Stimulated activated memory B cell treated with anti-CD40 and anti-IgM and Interleukin-4, amounts not matched to agents 10 μg/mL and 1 μg/mL and 100 μg/mL, for 72 hours (primary cell): Measurements from ENCODE around the gene CACNA2D3.

ENCODE experiments used
- ATAC-seq: fragments of 150-1000 bp; cut with Tn5 transposase; 2 replicates; pipeline ENCODE4 v1.10.0; 2021
- H3K27ac Mint-ChIP-seq: one replicate; pipeline ENCODE4 v1.8.0; 2022; ENCODE audit warnings: mild to moderate bottlenecking, mixed read lengths
- H3K27me3 Mint-ChIP-seq: one replicate; pipeline ENCODE4 v1.8.0; 2022; ENCODE audit warnings: mixed read lengths
- H3K36me3 Mint-ChIP-seq: one replicate; pipeline ENCODE4 v1.8.0; 2022; ENCODE audit warnings: mixed read lengths
- H3K4me1 Mint-ChIP-seq: one replicate; pipeline ENCODE4 v1.8.0; 2022; ENCODE audit warnings: mixed read lengths
- H3K4me3 Mint-ChIP-seq: one replicate; pipeline ENCODE4 v1.8.0; 2022; ENCODE audit warnings: mild to moderate bottlenecking, moderate library complexity, mixed read lengths
- H3K9me3 Mint-ChIP-seq: one replicate; pipeline ENCODE4 v1.8.0; 2022; ENCODE audit warnings: mixed read lengths

Gene CACNA2D3

DNA sequence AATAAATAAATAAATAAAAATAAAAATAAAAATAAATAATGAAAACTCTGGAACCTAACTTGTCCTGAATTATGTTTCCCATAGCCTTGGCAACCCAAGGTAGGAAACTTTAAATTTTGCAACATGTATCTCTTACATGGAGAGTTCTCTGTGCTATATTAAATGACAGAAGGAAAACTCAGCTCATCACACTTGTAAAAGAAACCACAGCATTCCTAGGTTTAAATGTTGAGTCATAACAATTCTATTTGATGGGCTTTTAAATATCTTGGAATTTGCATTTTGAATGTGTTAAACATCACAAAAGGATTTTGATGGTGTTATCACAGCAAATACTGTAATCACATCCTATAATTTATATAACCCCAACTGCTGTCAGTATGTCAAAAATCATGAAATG lies 661.3 kb downstream of the CACNA2D3 start:
- H3K4me1 Mint-ChIP-seq = no peaks in the 10 kb centered on the region

DNA sequence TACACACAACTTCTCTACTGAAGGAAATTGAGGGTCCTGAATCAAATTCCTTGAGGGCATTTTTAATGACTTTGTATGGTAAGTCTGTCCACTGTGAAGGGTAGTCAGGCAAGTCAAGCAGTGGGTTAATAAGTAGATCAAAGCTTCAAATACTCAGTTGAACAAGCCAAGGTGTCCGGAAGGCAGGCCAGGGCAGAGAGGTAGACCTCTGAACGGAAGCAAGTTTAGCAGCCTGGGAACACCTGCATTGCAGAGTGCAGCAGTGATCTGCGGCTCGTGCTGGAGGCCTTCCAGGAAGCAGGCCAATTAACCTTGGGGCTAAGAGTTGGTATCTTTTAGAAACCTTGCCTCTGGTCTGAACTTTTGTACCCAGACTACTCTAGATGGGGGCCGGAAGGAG lies 661.7 kb downstream of the CACNA2D3 start:
- Mint-ChIP-seq H3K36me3 (no peaks in the 10 kb centered on the region), H3K27me3 (no peaks in the 10 kb centered on the region), H3K4me1 (no peaks in the 10 kb centered on the region), H3K27ac (no peak overlapping the region), H3K4me3 (no peak overlapping the region), H3K9me3 (peaks cover 3% of the 10 kb centered on the region)
- no peak for ATAC-seq

More for the DNA sequence above, 661.3 kb downstream of the CACNA2D3 start:
- H3K9me3 Mint-ChIP-seq = peaks cover 3% of the 10 kb centered on the region
- H3K36me3 Mint-ChIP-seq = no peaks in the 10 kb centered on the region
- ATAC-seq = no peak
- no peaks in the 10 kb centered on the region for H3K27me3 Mint-ChIP-seq
- H3K27ac Mint-ChIP-seq = no peak overlapping the region
- no peak overlapping the region for H3K4me3 Mint-ChIP-seq

DNA sequence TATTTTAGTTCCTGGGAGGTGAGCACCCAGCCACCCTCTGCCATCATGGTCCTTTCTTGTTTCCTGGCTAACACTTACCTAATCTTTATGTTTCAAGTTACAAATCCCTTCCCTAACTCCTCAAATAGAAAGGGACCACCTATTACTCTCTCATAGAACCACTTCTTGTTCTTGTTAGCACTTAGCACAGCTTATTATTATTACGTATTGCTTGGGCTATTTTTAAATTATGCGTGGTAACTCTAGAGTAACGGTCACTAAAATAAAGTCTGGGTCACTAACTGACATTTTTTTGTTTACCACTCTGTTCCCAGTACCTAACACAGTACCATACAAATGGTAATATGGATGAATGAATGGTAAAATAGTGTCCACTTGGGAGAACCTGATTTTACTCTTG lies 663.6 kb downstream of the CACNA2D3 start:
- no peak overlapping the region for H3K4me3 Mint-ChIP-seq
- no peaks in the 10 kb centered on the region for H3K36me3 Mint-ChIP-seq
- no peaks in the 10 kb centered on the region for H3K27me3 Mint-ChIP-seq
- peaks cover 3% of the 10 kb centered on the region for H3K9me3 Mint-ChIP-seq
- H3K4me1 Mint-ChIP-seq = no peaks in the 10 kb centered on the region
- no peak overlapping the region for H3K27ac Mint-ChIP-seq
- no peak for ATAC-seq

DNA sequence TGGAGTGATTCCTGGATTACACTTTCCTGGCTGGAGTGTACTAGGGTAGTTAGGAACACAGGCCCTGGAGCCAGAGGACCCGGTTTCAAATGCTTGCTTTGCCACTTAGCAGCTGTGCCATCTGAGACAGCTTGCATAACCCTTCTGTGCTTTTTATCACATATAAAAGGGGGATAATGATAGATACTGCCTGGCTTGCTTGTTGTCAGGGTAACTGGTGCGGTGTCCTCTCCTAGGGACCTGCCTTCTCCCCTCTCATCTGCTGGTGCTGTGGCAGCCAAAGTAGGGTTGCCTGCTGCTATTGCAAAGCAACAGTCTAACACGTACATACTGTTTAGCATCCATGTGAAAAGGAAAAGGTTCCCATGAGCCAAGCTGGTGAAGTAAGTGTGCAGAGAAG lies 667.7 kb downstream of the CACNA2D3 start:
- Mint-ChIP-seq H3K27me3 (no peaks in the 10 kb centered on the region), H3K9me3 (peaks cover 6% of the 10 kb centered on the region), H3K36me3 (no peaks in the 10 kb centered on the region), H3K4me3 (no peak overlapping the region), H3K27ac (no peak overlapping the region), H3K4me1 (no peaks in the 10 kb centered on the region)
- ATAC-seq = no peak

DNA sequence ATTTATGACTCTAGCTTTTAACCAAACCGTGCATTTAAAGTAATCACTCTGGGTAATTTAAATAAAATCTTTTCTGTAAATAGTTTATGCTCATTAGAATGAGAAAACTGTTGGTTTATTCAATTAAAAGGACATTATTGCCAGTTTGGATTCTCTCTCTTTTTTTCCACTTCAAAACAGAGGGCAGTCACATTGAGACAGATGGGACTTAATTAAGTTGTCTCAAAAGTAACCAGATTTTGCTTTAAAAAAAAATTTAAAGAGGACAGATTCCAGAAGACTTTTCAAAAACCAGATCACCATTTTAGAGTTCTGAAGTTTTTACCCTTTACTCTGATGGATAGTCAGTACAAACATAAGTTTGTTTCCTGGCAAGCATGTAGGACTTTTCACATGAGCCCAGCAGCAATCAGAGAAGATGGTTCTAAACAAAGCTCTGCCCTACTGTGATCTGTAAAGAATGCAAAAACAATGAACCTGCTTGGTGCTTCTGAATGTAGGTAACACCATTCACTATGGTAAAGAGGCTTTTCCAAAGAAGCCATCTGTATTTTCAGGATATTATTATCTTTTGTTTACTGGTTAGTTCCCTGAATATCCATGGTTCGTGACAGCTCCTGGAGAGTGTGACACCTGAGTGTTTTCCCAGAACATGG lies 669.3 kb downstream of the CACNA2D3 start:
- Mint-ChIP-seq H3K27me3 (no peaks in the 10 kb centered on the region), H3K36me3 (no peaks in the 10 kb centered on the region), H3K4me3 (no peak overlapping the region), H3K9me3 (peaks cover 6% of the 10 kb centered on the region), H3K27ac (no peak overlapping the region), H3K4me1 (no peaks in the 10 kb centered on the region)
- ATAC-seq = no peak

DNA sequence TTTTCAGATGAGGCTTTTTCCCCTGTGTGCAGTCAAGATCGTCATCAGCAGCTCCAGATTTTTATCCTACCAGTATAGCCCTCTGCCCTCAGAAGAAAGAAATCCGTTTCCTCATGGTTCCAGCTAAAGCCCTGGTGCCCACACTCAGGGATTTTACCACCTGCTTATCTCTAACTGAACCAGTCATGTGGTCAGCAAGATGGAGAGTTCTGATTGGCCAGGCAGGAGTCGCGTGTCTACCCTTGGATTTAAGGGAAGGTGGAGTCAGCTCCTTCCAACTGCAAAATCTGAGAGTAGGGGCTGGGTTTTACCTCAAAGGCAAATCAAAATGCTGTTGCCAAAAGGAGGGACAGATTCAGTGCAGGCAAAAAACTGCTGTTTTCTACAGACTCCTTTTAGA lies 670.2 kb downstream of the CACNA2D3 start:
- no peaks in the 10 kb centered on the region for H3K4me1 Mint-ChIP-seq
- no peak overlapping the region for H3K4me3 Mint-ChIP-seq
- H3K27ac Mint-ChIP-seq = no peak overlapping the region
- H3K9me3 Mint-ChIP-seq = peaks cover 3% of the 10 kb centered on the region
- H3K27me3 Mint-ChIP-seq = no peaks in the 10 kb centered on the region
- no peaks in the 10 kb centered on the region for H3K36me3 Mint-ChIP-seq
- no peak for ATAC-seq

DNA sequence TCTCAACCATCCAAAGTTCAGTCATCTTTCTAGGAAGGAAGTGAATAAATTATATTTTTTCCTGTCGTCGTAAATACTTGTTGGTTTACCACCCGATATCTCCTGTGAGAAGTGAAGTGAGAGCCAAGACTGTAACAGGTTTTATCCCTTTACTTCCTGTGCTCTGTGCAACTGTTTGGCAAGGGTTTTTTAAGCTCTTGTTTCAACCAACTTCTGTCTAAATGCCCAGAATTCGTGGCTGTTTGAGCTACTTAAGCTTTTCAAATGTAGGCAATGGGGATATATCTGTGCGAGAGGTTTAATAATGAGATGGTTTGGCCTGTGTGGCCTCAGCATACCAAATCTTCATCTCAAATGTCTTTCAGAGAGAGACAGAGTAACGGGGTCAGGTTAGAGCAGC lies 670.8 kb downstream of the CACNA2D3 start:
- H3K27ac Mint-ChIP-seq = no peak overlapping the region
- no peak for ATAC-seq
- H3K4me1 Mint-ChIP-seq = no peaks in the 10 kb centered on the region
- no peaks in the 10 kb centered on the region for H3K27me3 Mint-ChIP-seq
- no peak overlapping the region for H3K4me3 Mint-ChIP-seq
- peaks cover 3% of the 10 kb centered on the region for H3K9me3 Mint-ChIP-seq
- H3K36me3 Mint-ChIP-seq = no peaks in the 10 kb centered on the region

DNA sequence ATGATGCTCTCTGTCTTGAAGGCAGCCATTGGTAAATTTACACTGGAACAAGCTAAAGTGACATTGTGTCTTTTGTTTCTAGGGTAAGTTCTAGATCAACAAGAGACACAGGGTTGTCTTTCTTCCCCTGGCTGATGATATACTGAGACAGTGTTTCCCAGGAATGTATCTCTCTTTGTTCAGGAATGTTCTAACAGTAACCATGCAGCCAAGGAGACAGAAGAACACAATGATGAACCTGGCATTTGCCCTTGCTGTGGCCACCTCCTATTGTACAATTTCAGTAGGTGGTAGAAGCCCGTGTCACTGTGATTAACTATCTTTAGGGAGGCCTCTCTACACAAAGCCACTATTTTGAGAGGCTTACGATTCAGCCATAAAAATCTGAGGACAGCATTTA lies 674.8 kb downstream of the CACNA2D3 start:
- Mint-ChIP-seq H3K4me3 (no peak overlapping the region), H3K27me3 (no peaks in the 10 kb centered on the region), H3K27ac (no peak overlapping the region), H3K4me1 (no peaks in the 10 kb centered on the region), H3K9me3 (peaks cover 3% of the 10 kb centered on the region), H3K36me3 (no peaks in the 10 kb centered on the region)
- ATAC-seq = no peak

DNA sequence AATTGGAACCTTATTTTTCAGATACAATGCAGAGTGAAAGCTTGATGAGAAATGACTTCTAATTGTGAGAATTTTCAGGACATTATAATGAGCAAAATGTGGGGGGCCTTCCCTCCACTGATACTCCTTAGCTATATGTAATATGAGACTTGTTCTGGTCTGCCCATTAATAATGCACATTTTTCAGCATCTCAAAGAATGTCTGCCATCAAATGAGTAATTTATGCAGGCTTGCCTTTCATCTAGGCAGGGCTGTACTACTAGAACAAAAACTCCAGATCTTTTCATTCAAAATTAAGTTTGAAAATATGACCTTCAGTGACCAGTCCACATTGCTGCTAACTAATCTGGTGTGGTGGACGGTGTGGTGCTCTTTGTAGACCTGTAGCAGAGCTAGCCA lies 678.1 kb downstream of the CACNA2D3 start:
- Mint-ChIP-seq H3K9me3 (no peaks in the 10 kb centered on the region), H3K27me3 (no peaks in the 10 kb centered on the region), H3K4me1 (no peaks in the 10 kb centered on the region), H3K27ac (no peak overlapping the region), H3K36me3 (no peaks in the 10 kb centered on the region), H3K4me3 (no peak overlapping the region)
- ATAC-seq = no peak

DNA sequence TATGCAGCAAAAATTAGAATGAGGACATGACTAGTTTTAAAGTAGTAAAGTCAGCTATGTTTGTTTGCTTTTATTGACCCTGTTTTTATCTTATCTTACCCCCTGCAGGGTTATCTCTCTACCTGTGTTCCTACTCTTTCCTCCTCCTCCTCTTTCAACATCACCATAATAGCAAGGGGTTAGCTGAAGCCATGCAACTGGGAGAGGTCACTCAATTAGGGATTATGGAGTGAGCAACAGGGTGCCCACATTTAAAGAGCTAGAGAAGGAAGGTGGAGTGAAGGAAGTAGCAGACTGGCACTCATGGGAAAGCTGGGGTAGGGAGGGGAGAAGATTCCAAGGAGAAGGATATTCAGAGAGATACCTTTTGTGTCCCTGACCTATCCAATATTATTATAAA lies 679.6 kb downstream of the CACNA2D3 start:
- Mint-ChIP-seq H3K36me3 (no peaks in the 10 kb centered on the region), H3K4me1 (no peaks in the 10 kb centered on the region), H3K9me3 (no peaks in the 10 kb centered on the region), H3K4me3 (no peak overlapping the region), H3K27me3 (no peaks in the 10 kb centered on the region), H3K27ac (no peak overlapping the region)
- ATAC-seq = no peak

DNA sequence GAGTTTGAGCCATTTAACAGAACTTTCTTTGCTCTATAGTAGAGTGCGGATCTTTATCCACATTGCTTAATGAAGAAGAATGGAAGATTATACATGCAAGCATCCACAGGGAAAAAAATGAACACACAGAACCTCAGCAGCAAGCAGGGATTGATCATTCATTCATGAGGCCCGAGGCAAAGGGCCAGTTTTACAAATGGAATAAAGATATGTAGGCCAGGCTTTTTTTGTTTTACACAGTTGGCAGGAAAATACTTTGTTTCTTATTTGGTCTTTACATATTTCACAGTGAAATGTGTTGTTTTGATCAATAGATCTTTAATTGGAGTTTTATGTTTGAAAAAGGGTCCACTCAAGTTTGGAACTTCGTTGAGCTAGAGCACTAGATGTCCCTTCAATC lies 688.0 kb downstream of the CACNA2D3 start:
- H3K9me3 Mint-ChIP-seq = peaks cover 9% of the 10 kb centered on the region
- no peaks in the 10 kb centered on the region for H3K27me3 Mint-ChIP-seq
- no peaks in the 10 kb centered on the region for H3K36me3 Mint-ChIP-seq
- no peak overlapping the region for H3K27ac Mint-ChIP-seq
- no peak overlapping the region for H3K4me3 Mint-ChIP-seq
- ATAC-seq = no peak
- H3K4me1 Mint-ChIP-seq = no peaks in the 10 kb centered on the region

DNA sequence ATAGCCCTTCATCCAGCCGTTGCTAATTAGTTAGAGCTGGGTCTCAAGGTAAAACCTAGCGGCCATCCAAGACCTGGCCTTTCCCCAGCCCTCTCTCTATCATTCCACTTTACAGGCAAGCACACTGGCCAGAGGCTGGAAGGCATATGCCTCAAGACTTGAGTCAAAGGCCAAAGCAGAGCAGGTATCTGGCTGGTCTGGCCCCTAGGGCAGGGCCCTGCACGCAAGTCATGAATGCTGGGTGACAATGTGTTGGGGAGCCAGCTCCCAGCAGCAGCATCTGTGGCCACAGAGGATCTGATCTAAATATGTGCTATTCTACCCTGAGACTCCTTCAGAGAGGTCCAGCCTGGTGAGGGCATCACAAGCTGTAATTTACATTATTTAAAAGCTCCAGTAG lies 691.9 kb downstream of the CACNA2D3 start:
- Mint-ChIP-seq H3K9me3 (peaks cover 9% of the 10 kb centered on the region), H3K4me3 (no peak overlapping the region), H3K27ac (no peak overlapping the region), H3K4me1 (no peaks in the 10 kb centered on the region), H3K36me3 (no peaks in the 10 kb centered on the region), H3K27me3 (no peaks in the 10 kb centered on the region)
- no peak for ATAC-seq

DNA sequence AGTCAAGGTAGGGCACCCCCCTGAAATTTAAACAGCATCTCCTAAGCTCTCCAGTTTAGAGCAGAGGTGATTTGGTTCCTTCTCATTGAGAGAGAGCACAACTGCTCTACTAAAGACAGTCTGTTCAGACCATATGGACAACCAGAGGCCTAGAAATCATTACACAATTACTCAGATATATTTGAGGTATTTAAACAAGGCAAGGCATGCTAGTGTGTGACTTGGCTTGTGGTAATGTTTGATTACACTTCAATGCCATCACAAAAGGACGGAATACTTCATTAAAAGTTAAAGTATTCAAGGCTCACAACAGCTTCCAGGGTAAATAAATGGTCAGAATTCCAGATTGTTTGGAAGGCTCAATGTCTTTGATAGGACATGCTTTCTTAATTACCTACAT lies 695.3 kb downstream of the CACNA2D3 start:
- no peaks in the 10 kb centered on the region for H3K27me3 Mint-ChIP-seq

DNA sequence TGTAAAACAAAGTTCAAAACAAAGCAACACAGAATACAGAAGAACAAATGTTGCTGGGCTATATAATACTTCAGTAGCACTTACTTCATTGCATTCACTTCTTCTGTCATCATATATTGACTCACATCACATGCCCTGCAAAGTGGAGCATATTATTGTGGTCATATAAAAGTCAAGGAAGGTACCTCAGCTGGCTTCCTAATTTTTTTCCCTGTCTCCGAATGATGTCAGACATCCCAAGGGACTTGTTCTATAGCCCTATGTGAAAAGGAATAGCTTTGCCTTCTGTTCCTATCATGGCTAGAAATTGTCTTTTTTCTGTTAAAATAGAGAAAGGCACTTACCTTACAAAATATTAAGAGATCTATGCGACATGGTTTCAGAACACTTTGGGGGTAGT lies 696.1 kb downstream of the CACNA2D3 start:
- H3K27ac Mint-ChIP-seq = no peak overlapping the region
- no peaks in the 10 kb centered on the region for H3K27me3 Mint-ChIP-seq
- no peaks in the 10 kb centered on the region for H3K36me3 Mint-ChIP-seq
- no peak for ATAC-seq
- H3K4me3 Mint-ChIP-seq = no peak overlapping the region
- H3K9me3 Mint-ChIP-seq = no peaks in the 10 kb centered on the region
- peaks cover 5% of the 10 kb centered on the region for H3K4me1 Mint-ChIP-seq

More for the DNA sequence above, 695.3 kb downstream of the CACNA2D3 start:
- Mint-ChIP-seq H3K9me3 (no peaks in the 10 kb centered on the region), H3K4me3 (no peak overlapping the region), H3K36me3 (no peaks in the 10 kb centered on the region), H3K4me1 (peaks cover 5% of the 10 kb centered on the region), H3K27ac (no peak overlapping the region)
- ATAC-seq = no peak

DNA sequence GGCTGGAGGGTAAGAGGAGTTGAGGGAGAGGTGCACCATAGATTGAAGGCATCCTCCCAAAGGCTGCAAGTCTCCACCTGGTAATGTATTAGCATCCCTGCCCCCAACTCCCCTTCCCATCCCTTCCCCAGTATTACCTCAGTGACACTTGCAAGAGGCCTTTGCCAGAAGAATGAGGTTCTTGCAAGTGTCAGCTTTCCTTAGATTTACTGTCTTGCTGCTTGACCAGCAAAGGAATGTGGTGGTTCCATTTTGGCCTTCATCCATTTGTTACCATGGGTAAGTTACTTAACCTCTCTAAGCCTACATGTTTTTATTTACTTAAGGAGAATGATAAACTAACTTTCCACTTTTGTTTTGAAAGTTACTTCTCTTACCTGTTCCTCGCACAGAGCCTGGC lies 696.6 kb downstream of the CACNA2D3 start:
- Mint-ChIP-seq H3K4me1 (peaks cover 5% of the 10 kb centered on the region), H3K36me3 (no peaks in the 10 kb centered on the region), H3K27me3 (no peaks in the 10 kb centered on the region), H3K4me3 (no peak overlapping the region), H3K9me3 (no peaks in the 10 kb centered on the region), H3K27ac (no peak overlapping the region)
- ATAC-seq = no peak

DNA sequence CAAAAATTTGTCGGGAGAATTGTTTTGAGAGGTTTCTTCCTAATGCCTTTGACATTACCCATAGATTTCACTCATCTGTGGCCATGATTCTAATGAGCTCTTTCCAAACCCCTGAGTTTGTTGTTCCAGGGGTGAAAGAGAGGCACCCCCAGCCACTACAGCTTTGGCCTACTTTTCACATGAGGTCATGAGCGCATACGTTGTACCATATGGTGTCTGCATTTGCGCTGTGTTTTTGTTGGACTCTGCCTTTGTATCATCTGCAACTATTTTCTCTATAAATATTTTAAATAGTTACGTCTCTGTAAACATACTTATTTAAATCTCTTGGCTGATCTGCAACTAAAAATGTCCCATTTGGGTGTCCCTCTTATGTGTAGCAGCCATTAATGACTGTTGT lies 697.6 kb downstream of the CACNA2D3 start:
- Mint-ChIP-seq H3K4me3 (no peak overlapping the region), H3K4me1 (peaks cover 5% of the 10 kb centered on the region), H3K27ac (no peak overlapping the region), H3K27me3 (no peaks in the 10 kb centered on the region), H3K36me3 (no peaks in the 10 kb centered on the region), H3K9me3 (no peaks in the 10 kb centered on the region)
- ATAC-seq = no peak

DNA sequence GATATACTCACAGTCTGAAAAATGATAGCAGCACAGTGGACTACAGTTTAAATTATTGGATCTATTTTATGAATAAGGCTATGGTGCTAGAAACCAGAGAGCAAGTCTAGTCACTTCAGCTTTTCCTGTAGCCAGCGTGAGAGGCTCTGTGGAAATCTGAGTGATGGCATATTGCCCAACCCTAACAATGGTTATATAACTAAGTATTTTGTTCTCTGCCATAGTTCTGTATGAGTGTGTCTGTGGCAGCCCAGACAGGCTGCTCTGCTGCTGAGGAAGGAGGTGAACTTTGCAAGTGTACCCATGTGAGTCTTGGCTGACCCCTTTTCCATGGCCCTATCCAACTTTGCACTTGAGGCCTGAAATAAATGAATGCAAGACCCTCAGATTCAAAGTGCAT lies 699.9 kb downstream of the CACNA2D3 start:
- no peaks in the 10 kb centered on the region for H3K27me3 Mint-ChIP-seq
- H3K36me3 Mint-ChIP-seq = no peaks in the 10 kb centered on the region
- H3K9me3 Mint-ChIP-seq = no peaks in the 10 kb centered on the region
- no peak overlapping the region for H3K27ac Mint-ChIP-seq
- no peak overlapping the region for H3K4me3 Mint-ChIP-seq
- H3K4me1 Mint-ChIP-seq = peaks cover 5% of the 10 kb centered on the region
- ATAC-seq = no peak
